WTC11 (cell line): ENCODE data around the gene MYMX. TPM values are rescaled to one million over a fixed set of nuclear protein-coding genes. Genes with fewer than 3 reads are reported as not detected.

Experiments
- AR ChIP-seq: fragments of 250-450 bp; sonication (Bioruptor Pico); IDR thresholded peaks from 2 replicates; pipeline ENCODE4 v1.9.0; 2021; ENCODE audit warnings: mild to moderate bottlenecking
- CBFB ChIP-seq: sonication (generic); formaldehyde crosslinking; IDR thresholded peaks from 2 replicates; pipeline ENCODE4 v1.8.1; 2022; ENCODE audit warnings: mild to moderate bottlenecking, low read depth, missing genetic modification reagents
- CDX4 ChIP-seq: fragments of 250-450 bp; sonication (Bioruptor Pico); IDR thresholded peaks from 2 replicates; pipeline ENCODE4 v1.9.0; 2021; ENCODE audit warnings: moderate library complexity, mild to moderate bottlenecking, inconsistent platforms, borderline replicate concordance
- CREB1 ChIP-seq: sonication (generic); formaldehyde crosslinking; IDR thresholded peaks from 2 replicates; pipeline ENCODE4 v1.8.0; 2023; ENCODE audit warnings: mild to moderate bottlenecking, missing genetic modification reagents
- CREM ChIP-seq: sonication (generic); formaldehyde crosslinking; IDR thresholded peaks from 2 replicates; pipeline ENCODE4 v1.8.1; 2022; ENCODE audit warnings: mild to moderate bottlenecking, missing genetic modification reagents, moderate library complexity
- GRHL2 ChIP-seq: fragments of 250-450 bp; sonication (Bioruptor Pico); IDR thresholded peaks from 2 replicates; pipeline ENCODE4 v1.8.0; 2022; ENCODE audit warnings: mild to moderate bottlenecking, moderate library complexity; ENCODE audit not compliant: insufficient replicate concordance, severe bottlenecking
- HMGA2 ChIP-seq: fragments of 250-450 bp; sonication (Bioruptor Pico); IDR thresholded peaks from 2 replicates; pipeline ENCODE4 v1.4.0; 2021; ENCODE audit warnings: mild to moderate bottlenecking, moderate library complexity
- IRF2 ChIP-seq: sonication (generic); formaldehyde crosslinking; IDR thresholded peaks from 2 replicates; pipeline ENCODE4 v1.8.0; 2022; ENCODE audit warnings: low read depth, missing genetic modification reagents, borderline replicate concordance
- JAZF1 ChIP-seq: fragments of 250-450 bp; sonication (Bioruptor Pico); IDR thresholded peaks from 2 replicates; pipeline ENCODE4 v1.9.0; 2021; ENCODE audit warnings: moderate library complexity, mild to moderate bottlenecking, inconsistent platforms
- JUN ChIP-seq: sonication (generic); formaldehyde crosslinking; IDR thresholded peaks from 2 replicates; pipeline ENCODE4 v1.8.0; 2023; ENCODE audit warnings: mild to moderate bottlenecking, missing genetic modification reagents
- KAT7 ChIP-seq: sonication (generic); formaldehyde crosslinking; IDR thresholded peaks from 2 replicates; pipeline ENCODE4 v1.8.1; 2023; ENCODE audit warnings: missing genetic modification reagents, mild to moderate bottlenecking, borderline replicate concordance
- MAX ChIP-seq: sonication (generic); formaldehyde crosslinking; IDR thresholded peaks from 2 replicates; pipeline ENCODE4 v1.8.0; 2022; ENCODE audit warnings: mild to moderate bottlenecking, missing genetic modification reagents
- NFE2L1 ChIP-seq: sonication (generic); formaldehyde crosslinking; IDR thresholded peaks from 2 replicates; pipeline ENCODE4 v1.8.1; 2023; ENCODE audit warnings: missing genetic modification reagents
- OVOL2 ChIP-seq: fragments of 250-450 bp; sonication (Bioruptor Pico); IDR thresholded peaks from 2 replicates; pipeline ENCODE4 v1.9.0; 2021; ENCODE audit warnings: mild to moderate bottlenecking, borderline replicate concordance
- PREB ChIP-seq: sonication (generic); formaldehyde crosslinking; IDR thresholded peaks from 2 replicates; pipeline ENCODE4 v1.8.1; 2022; ENCODE audit warnings: mild to moderate bottlenecking, missing genetic modification reagents, moderate library complexity, borderline replicate concordance
- RELA ChIP-seq: sonication (generic); formaldehyde crosslinking; IDR thresholded peaks from 2 replicates; pipeline ENCODE4 v1.8.1; 2022; ENCODE audit warnings: missing genetic modification reagents, mild to moderate bottlenecking, borderline replicate concordance
- RORB ChIP-seq: fragments of 250-450 bp; sonication (Bioruptor Pico); IDR thresholded peaks from 2 replicates; pipeline ENCODE4 v1.9.0; 2021; ENCODE audit warnings: mild to moderate bottlenecking
- SOX15 ChIP-seq: fragments of 250-450 bp; sonication (Bioruptor Pico); IDR thresholded peaks from 2 replicates; pipeline ENCODE4 v1.9.0; 2021; ENCODE audit warnings: mild to moderate bottlenecking
- SP1 ChIP-seq: sonication (generic); formaldehyde crosslinking; conservative IDR thresholded peaks from 2 replicates; pipeline ENCODE4 v1.8.1; 2022; ENCODE audit warnings: missing genetic modification reagents
- USF1 ChIP-seq: sonication (generic); formaldehyde crosslinking; IDR thresholded peaks from 2 replicates; pipeline ENCODE4 v1.8.0; 2022; ENCODE audit warnings: mild to moderate bottlenecking, missing genetic modification reagents
- ZNF317 ChIP-seq: sonication (generic); formaldehyde crosslinking; IDR thresholded peaks from 2 replicates; pipeline ENCODE4 v1.8.1; 2023; ENCODE audit warnings: low read depth, mild to moderate bottlenecking, moderate library complexity, missing genetic modification reagents, borderline replicate concordance
- ZNF423 ChIP-seq: fragments of 250-450 bp; sonication (Bioruptor Pico); IDR thresholded peaks from 2 replicates; pipeline ENCODE4 v2.1.2; 2022; ENCODE audit warnings: mild to moderate bottlenecking, moderate library complexity
- ZNF425 ChIP-seq: fragments of 250-450 bp; sonication (Bioruptor Pico); conservative IDR thresholded peaks from 2 replicates; pipeline ENCODE4 v1.9.0; 2021; ENCODE audit warnings: mild to moderate bottlenecking
- ZNF512 ChIP-seq: sonication (generic); formaldehyde crosslinking; IDR thresholded peaks from 2 replicates; pipeline ENCODE4 v1.8.1; 2022; ENCODE audit warnings: missing genetic modification reagents, borderline replicate concordance
- ZNF671 ChIP-seq: fragments of 250-450 bp; sonication (Bioruptor Pico); IDR thresholded peaks from 2 replicates; pipeline ENCODE4 v1.8.0; 2021; ENCODE audit warnings: mild to moderate bottlenecking
- ZSCAN18 ChIP-seq: fragments of 250-450 bp; sonication (Bioruptor Pico); IDR thresholded peaks from 2 replicates; pipeline ENCODE4 v2.1.2; 2022; ENCODE audit warnings: mild to moderate bottlenecking, moderate library complexity
- total RNA-seq: library from RNA; stranded (reverse); gene quantifications from 3 replicates; pipeline ENCODE4 v1.2.3, GENCODE V29; 2021

Gene MYMX
- total RNA-seq, 1 experiment from 2014 or later = 3.9 TPM

GRCh38 chr6:44257025-44257752, 40.5 kb downstream of the MYMX start, which contains the start of gene SLC35B2 (continued):
- TF ChIP-seq MAX (peak; percentile 92), SOX15 (CRISPR knock-in tag) (no peak), AR (CRISPR knock-in tag) (no peak), SP1 (CRISPR knock-in tag) (peak; percentile 63; the same call in 1 of the 2 replicates), NFE2L1 (no peak), RORB (CRISPR knock-in tag) (no peak), ZNF512 (CRISPR knock-in tag) (no peak), OVOL2 (CRISPR knock-in tag) (no peak), CDX4 (no peak), USF1 (CRISPR knock-in tag) (peak; percentile 99), RELA (peak; percentile 79), JUN (CRISPR knock-in tag) (peak; percentile 82; the same call in 1 of the 2 replicates), ZNF317 (no peak), CREM (CRISPR knock-in tag) (no peak), ZSCAN18 (CRISPR knock-in tag) (no peak), ZNF671 (no peak), CBFB (CRISPR knock-in tag) (no peak), ZNF425 (CRISPR knock-in tag) (no peak), JAZF1 (CRISPR knock-in tag) (no peak), IRF2 (no peak), KAT7 (CRISPR knock-in tag) (peak; percentile 97), HMGA2 (CRISPR knock-in tag) (peak; percentile 14; the same call in 1 of the 2 replicates), PREB (peak; percentile 77; the same call in 1 of the 2 replicates), GRHL2 (CRISPR knock-in tag) (no peak), CREB1 (CRISPR knock-in tag) (no peak), ZNF423 (CRISPR knock-in tag) (peak; percentile 33)
